H9 (cell line): Measurements from ENCODE around the gene MPZ. TPM values are rescaled to one million over a fixed set of nuclear protein-coding genes. Genes with fewer than 3 reads are reported as not detected.

Experiments
- DNase-seq: peaks from one replicate; pipeline ENCODE4 v3.0.0-alpha.2; 2017
- H2AFZ ChIP-seq: one replicate; pipeline ENCODE4 v1.6.1; 2013; ENCODE audit warnings: mild to moderate bottlenecking, low read length, control low read depth, moderate library complexity
- H2AK5ac ChIP-seq: 2 replicates; pipeline ENCODE4 v1.6.1; 2013; ENCODE audit warnings: low read length, control low read depth, mixed read lengths; ENCODE audit not compliant: insufficient read length
- H2BK120ac ChIP-seq: one replicate; pipeline ENCODE4 v1.6.1; 2013; ENCODE audit warnings: low read depth, mild to moderate bottlenecking, low read length, control low read depth, inconsistent platforms; ENCODE audit not compliant: poor library complexity, severe bottlenecking
- H2BK12ac ChIP-seq: 2 replicates; pipeline ENCODE4 v1.6.1; 2013; ENCODE audit warnings: low read length, control low read depth, mixed read lengths, low read depth; ENCODE audit not compliant: insufficient read length
- H2BK15ac ChIP-seq: 2 replicates; pipeline ENCODE4 v1.6.1; 2013; ENCODE audit warnings: low read depth, low read length, control low read depth
- H2BK20ac ChIP-seq: one replicate; pipeline ENCODE4 v1.6.1; 2013; ENCODE audit warnings: low read depth, mild to moderate bottlenecking, low read length, control low read depth, inconsistent platforms; ENCODE audit not compliant: poor library complexity, severe bottlenecking
- H2BK5ac ChIP-seq: 2 replicates; pipeline ENCODE4 v1.6.1; 2013; ENCODE audit warnings: low read length, control low read depth, mixed read lengths; ENCODE audit not compliant: insufficient read length
- H3K14ac ChIP-seq: 2 replicates; pipeline ENCODE4 v1.6.1; 2013; ENCODE audit warnings: low read length, control low read depth; ENCODE audit not compliant: insufficient read depth
- H3K18ac ChIP-seq: 2 replicates; pipeline ENCODE4 v1.6.1; 2013; ENCODE audit warnings: low read depth, mild to moderate bottlenecking, mixed read lengths, low read length, control low read depth; ENCODE audit not compliant: insufficient read length
- H3K23ac ChIP-seq: 2 replicates; pipeline ENCODE4 v1.6.1; 2013; ENCODE audit warnings: low read length, control low read depth, mixed read lengths, low read depth; ENCODE audit not compliant: insufficient read length
- H3K23me2 ChIP-seq: 2 replicates; pipeline ENCODE4 v1.6.1; 2013; ENCODE audit warnings: low read depth, mild to moderate bottlenecking, mixed read lengths, low read length, control low read depth; ENCODE audit not compliant: insufficient read length, poor library complexity, severe bottlenecking
- H3K27ac ChIP-seq: 2 replicates; pipeline ENCODE4 v1.5.1; 2013; ENCODE audit warnings: low read length, control low read depth, mixed read lengths, low read depth; ENCODE audit not compliant: insufficient read length
- H3K27me3 ChIP-seq: 2 replicates; pipeline ENCODE4 v1.6.1; 2013; ENCODE audit warnings: low read length, control low read depth, inconsistent platforms; ENCODE audit not compliant: insufficient read depth
- H3K4ac ChIP-seq: 2 replicates; pipeline ENCODE4 v1.6.1; 2013; ENCODE audit warnings: low read depth, mild to moderate bottlenecking, control low read depth, inconsistent platforms, low read length, moderate library complexity
- H3K4me1 ChIP-seq: 2 replicates; pipeline ENCODE4 v1.6.1; 2013; ENCODE audit warnings: low read length, control low read depth, inconsistent platforms; ENCODE audit not compliant: insufficient read depth
- H3K4me2 ChIP-seq: 2 replicates; pipeline ENCODE4 v1.6.1; 2013; ENCODE audit warnings: low read length, control low read depth, mixed read lengths; ENCODE audit not compliant: insufficient read length, insufficient read depth
- H3K56ac ChIP-seq: 2 replicates; pipeline ENCODE4 v1.6.1; 2013; ENCODE audit warnings: low read depth, mild to moderate bottlenecking, mixed read lengths, low read length, control low read depth; ENCODE audit not compliant: insufficient read length
- H3K79me1 ChIP-seq: 2 replicates; pipeline ENCODE4 v1.6.1; 2013; ENCODE audit warnings: low read depth, mild to moderate bottlenecking, moderate library complexity, low read length, control low read depth, inconsistent platforms; ENCODE audit not compliant: insufficient read depth, poor library complexity, severe bottlenecking
- H3K79me2 ChIP-seq: 2 replicates; pipeline ENCODE4 v1.6.1; 2013; ENCODE audit warnings: low read length, control low read depth, inconsistent platforms; ENCODE audit not compliant: insufficient read depth
- H3K9ac ChIP-seq: 2 replicates; pipeline ENCODE4 v1.6.1; 2013; ENCODE audit warnings: low read length, control low read depth, mixed read lengths; ENCODE audit not compliant: insufficient read length; ENCODE audit errors: extremely low read depth
- H3K9me3 ChIP-seq: one replicate; pipeline ENCODE4 v1.6.1; 2013; ENCODE audit warnings: low read depth, low read length, inconsistent platforms; ENCODE audit not compliant: control insufficient read depth
- H3T11ph ChIP-seq: one replicate; pipeline ENCODE4 v1.6.1; 2013; ENCODE audit warnings: mild to moderate bottlenecking, low read length, control low read depth, inconsistent platforms
- H4K20me1 ChIP-seq: one replicate; pipeline ENCODE4 v1.6.1; 2013; ENCODE audit not compliant: control insufficient read depth, insufficient read length, insufficient read depth
- H4K5ac ChIP-seq: 2 replicates; pipeline ENCODE4 v1.6.1; 2013; ENCODE audit warnings: low read depth, mild to moderate bottlenecking, mixed read lengths, low read length, control low read depth; ENCODE audit not compliant: insufficient read length
- H4K8ac ChIP-seq: replicated peaks from 2 replicates; pipeline ENCODE4 v1.6.1; 2013; ENCODE audit warnings: low read length, control low read depth, mixed read lengths, low read depth; ENCODE audit not compliant: insufficient read length
- H4K91ac ChIP-seq: 2 replicates; pipeline ENCODE4 v1.6.1; 2013; ENCODE audit warnings: low read depth, mild to moderate bottlenecking, moderate library complexity, mixed read lengths, low read length, control low read depth; ENCODE audit not compliant: insufficient read length
- H3K27ac Mint-ChIP-seq, 3 experiments: 2 replicates in 2 of 3; 3 replicates in 1 of 3; pipeline ENCODE4 v1.8.0; 2020 to 2021; ENCODE audit warnings: mixed read lengths in 3 of 3, mild to moderate bottlenecking in 1 of 3, moderate library complexity in 1 of 3
- H3K27me3 Mint-ChIP-seq: 2 replicates; pipeline ENCODE4 v1.8.0; 2021; ENCODE audit warnings: low read depth, mild to moderate bottlenecking, moderate library complexity, mixed read lengths
- H3K36me3 Mint-ChIP-seq, 3 experiments: 2 replicates in 2 of 3; 3 replicates in 1 of 3; pipeline ENCODE4 v1.8.0; 2020 to 2021; ENCODE audit warnings: low read depth in 3 of 3, mixed read lengths in 3 of 3; ENCODE audit not compliant: insufficient read depth in 1 of 3
- H3K4me1 Mint-ChIP-seq, 2 experiments: 2 replicates each; pipeline ENCODE4 v1.8.0; 2020; ENCODE audit warnings: mixed read lengths in 2 of 2
- H3K4me3 Mint-ChIP-seq, 2 experiments: 2 replicates in 1 of 2; 3 replicates in 1 of 2; pipeline ENCODE4 v1.8.0; 2020 to 2021; ENCODE audit warnings: mild to moderate bottlenecking in 2 of 2, mixed read lengths in 2 of 2, moderate library complexity in 1 of 2
- H3K9me3 Mint-ChIP-seq, 2 experiments: 2 replicates in 1 of 2; 3 replicates in 1 of 2; pipeline ENCODE4 v1.8.0; 2020; ENCODE audit warnings: mild to moderate bottlenecking in 2 of 2, mixed read lengths in 2 of 2, moderate library complexity in 1 of 2
- CTCF ChIP-seq: fragments of 200-600 bp; sonication (generic); conservative IDR thresholded peaks from 3 replicates; pipeline ENCODE4 v1.8.0; 2021; ENCODE audit warnings: antibody characterized with exemption, mild to moderate bottlenecking
- WGBS: extraction: QIAGEN DNeasy Blood & Tissue Kit; methylation state at CpG from one replicate; pipeline ENCODE4 v1.1.7; 2013; ENCODE audit warnings: missing lambda C conversion rate, low lambda C conversion rate, mixed read lengths; ENCODE audit not compliant: insufficient read length; ENCODE audit errors: extremely low coverage; 5-methylcytosine and 5-hydroxymethylcytosine counted together
- total RNA-seq: library from RNA; stranded (reverse); gene quantifications from 2 replicates; pipeline ENCODE4 v1.2.1, GENCODE V29; 2021

Gene MPZ
- total RNA-seq, 1 experiment from 2014 or later = 2.7 TPM

GRCh38 chr1:161314201-161314981 is 4.6 kb upstream of the MPZ start, which contains the start of gene SDHC:
TSS of gene SDHC (plus strand) at chr1:161314381. CDS start at chr1:161314406, 25 bp downstream.
- no peaks in the 10 kb centered on the region for H4K20me1 ChIP-seq
- no peak within 1 kb of the TSS for H2BK120ac ChIP-seq
- peak; percentile 91 for DNase-seq
- H2AFZ ChIP-seq = peak within 1 kb of the TSS; percentile 67
- Mint-ChIP-seq H3K4me3 (peak within 1 kb of the TSS; percentile 98 to 99), H3K27me3 (no peaks in the 10 kb centered on the region; the same call in 1 of the 2 replicates), H3K27ac (peak within 1 kb of the TSS; percentile 99), H3K36me3 (peaks cover 0 to 4% (median 0%) of the 10 kb centered on the region in 3 experiments; a peak in 2 of 7 replicates), H3K9me3 (no peaks in the 10 kb centered on the region), H3K4me1 (peaks cover 29 to 40% of the 10 kb centered on the region in 2 experiments)
- H2BK5ac ChIP-seq = peak within 1 kb of the TSS; percentile 45
- no peak within 1 kb of the TSS for H4K8ac ChIP-seq
- H3K4me2 ChIP-seq = peak within 1 kb of the TSS; percentile 78
- H2AK5ac ChIP-seq = peak within 1 kb of the TSS; percentile 66
- no peaks in the 10 kb centered on the region; the same call in 1 of the 2 replicates for H3K79me2 ChIP-seq
- H4K91ac ChIP-seq = no peak within 1 kb of the TSS
- H3K23me2 ChIP-seq = peaks cover 12% of the 10 kb centered on the region
- peak; percentile 56 for TF ChIP-seq CTCF
- H2BK20ac ChIP-seq = no peak within 1 kb of the TSS
- no peaks in the 10 kb centered on the region for H3K27me3 ChIP-seq
- H3K9me3 ChIP-seq = no peaks in the 10 kb centered on the region
- H3K23ac ChIP-seq = no peak within 1 kb of the TSS
- peak within 1 kb of the TSS; percentile 88 for H2BK12ac ChIP-seq
- peaks cover 3% of the 10 kb centered on the region; the same call in 1 of the 2 replicates for H3K4me1 ChIP-seq
- H3K79me1 ChIP-seq = no peaks in the 10 kb centered on the region
- peak within 1 kb of the TSS; percentile 9; the same call in 1 of the 2 replicates for H2BK15ac ChIP-seq
- peak within 1 kb of the TSS; percentile 85; the same call in 1 of the 2 replicates for H3K4ac ChIP-seq
- peak within 1 kb of the TSS; percentile 18 for H4K5ac ChIP-seq
- no CpG with 5 or more reads among the region's 45 CpGs for WGBS
- peak within 1 kb of the TSS; percentile 96 for H3T11ph ChIP-seq
- peak within 1 kb of the TSS; percentile 97 for H3K14ac ChIP-seq
- H3K56ac ChIP-seq = no peak within 1 kb of the TSS
- peak within 1 kb of the TSS; percentile 94 for H3K9ac ChIP-seq
- peak within 1 kb of the TSS; percentile 99 for H3K18ac ChIP-seq
- peak within 1 kb of the TSS; percentile 89 for H3K27ac ChIP-seq
